ENCODE measurements around the gene SPTB.

The SPTB gene

GRCh38 chr14:64815257-64815656 is 64.5 kb downstream of the SPTB start:
- peak; percentile 96 for DNase-seq

- DNase-seq: peak; percentile 95
These were observed 67.3 kb downstream of the SPTB start for GRCh38 chr14:64812412-64812811.

DNA sequence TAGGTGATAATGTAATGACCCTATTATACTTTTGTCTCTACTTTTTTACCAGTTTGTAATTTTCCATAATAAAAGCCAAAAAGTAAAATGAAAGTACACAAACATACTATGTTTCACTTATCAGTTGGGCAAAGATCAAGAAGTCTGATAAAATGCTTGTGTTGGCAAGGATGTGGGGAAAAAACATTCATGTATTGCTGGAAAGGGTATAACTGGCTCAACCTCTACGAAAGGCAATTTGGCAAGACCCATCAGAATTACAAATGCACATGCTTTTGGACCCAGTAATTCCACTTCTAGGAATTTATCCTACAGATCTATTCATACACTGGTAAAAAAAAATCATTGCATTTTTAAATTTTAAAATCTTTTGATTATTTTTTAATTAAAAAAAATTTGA is 68.0 kb downstream of the SPTB start:
- no peak for DNase-seq

DNA sequence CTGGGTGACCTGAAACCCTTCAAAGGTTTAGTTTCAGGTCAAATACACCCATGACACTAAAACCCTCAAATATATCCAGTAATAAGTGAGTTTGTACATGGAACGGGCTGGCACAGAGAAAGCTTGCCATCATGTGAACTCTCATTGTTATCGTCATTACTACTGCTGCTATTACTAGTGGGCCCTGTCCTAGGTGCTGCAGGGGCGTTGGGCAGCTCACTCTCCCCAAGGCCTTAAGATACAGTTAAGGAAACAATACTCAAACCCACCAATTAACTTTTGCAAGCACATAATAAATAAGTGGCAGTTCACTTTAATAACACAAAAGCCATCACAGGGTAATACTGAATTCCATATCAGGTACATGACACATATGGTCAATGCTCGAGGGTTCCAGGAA is 71.3 kb downstream of the SPTB start:
- no peak for DNase-seq

GRCh38 chr14:64807551-64807950 is 72.2 kb downstream of the SPTB start:
- DNase-seq: peak; percentile 35

DNA sequence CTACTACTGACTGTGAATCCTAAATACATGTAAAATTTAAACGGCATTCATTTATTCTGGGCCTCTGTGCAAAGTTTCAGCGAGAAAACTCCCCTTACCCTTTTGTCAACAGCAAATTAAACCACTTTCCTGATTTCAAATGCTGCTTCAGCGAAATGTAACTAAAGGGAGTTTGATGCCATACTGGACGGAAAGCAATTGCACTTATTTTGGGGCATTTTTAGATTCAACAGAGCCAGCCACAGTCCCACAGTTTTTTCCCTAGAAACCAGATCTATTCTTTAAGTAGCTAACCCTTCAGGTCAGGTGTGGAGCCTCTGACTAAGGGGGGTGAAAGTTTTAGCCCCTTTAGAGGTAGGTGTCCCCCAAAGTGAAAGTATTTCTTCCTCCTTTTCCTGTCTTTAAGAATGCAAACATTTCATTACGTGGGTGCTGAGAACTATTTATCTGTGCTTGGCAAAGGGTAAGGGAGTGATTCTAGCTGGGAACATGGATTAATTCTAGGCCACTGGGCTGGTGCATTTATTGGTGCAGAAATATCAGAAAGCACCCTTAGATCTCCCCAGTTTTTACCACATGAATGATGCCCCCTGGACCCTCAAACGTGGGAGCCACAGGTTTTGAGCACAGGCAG is 72.7 kb downstream of the SPTB start:
- peak; percentile 39 for DNase-seq

DNA sequence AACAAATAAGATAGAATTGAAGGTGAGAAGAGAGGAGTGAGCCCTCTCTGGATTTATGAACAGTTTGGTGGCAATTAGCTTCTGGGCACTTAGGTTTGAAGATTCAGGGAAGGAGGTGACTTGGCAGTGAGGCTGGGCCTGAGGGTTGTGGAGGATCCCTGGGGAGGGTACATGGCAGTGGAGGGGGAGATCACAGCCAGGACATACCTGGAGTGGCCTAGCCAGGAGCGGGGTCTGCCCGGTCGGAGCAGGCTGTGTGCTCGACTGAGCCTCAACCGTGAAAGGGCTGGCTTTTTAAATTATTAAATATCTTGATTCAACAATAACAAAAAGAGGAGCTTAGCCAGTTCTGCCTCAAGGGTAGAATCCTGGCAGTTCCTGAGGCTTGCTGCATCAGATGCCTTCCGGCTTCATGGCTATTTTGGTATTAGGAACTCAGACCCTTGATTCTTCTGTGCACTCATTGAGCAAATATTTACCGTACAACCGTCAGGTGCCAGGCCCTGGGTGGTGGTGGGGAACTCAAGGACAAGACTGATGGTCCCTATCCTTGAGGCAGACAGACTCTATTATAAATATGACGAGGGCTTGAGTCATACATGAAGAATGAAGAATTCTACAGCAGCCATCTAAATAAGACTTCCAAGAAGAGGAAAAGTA is 73.4 kb downstream of the SPTB start:
- peak; percentile 96 for DNase-seq

DNA sequence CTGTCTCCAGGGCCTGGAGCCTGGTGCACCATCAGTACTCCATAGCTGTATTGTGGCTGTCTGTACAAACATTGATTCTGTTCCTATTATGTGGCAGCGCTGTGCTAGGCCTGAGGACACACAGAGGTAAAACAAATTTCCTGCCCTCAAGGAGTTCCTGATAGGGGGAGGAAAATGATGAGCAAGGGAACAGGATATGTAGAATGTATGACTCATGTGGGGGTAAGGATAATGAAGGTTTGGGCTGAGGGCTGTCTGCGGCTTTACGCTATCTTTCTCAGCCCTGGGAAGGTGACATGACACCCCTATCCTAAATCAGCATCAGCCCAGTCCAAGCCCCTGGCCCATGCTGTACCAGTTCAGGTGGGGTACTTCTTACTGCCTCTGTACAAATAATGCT is 74.1 kb downstream of the SPTB start:
- DNase-seq: peak; percentile 93

GRCh38 chr14:64804754-64805260 is 74.9 kb downstream of the SPTB start:
- DNase-seq: no peak

DNA sequence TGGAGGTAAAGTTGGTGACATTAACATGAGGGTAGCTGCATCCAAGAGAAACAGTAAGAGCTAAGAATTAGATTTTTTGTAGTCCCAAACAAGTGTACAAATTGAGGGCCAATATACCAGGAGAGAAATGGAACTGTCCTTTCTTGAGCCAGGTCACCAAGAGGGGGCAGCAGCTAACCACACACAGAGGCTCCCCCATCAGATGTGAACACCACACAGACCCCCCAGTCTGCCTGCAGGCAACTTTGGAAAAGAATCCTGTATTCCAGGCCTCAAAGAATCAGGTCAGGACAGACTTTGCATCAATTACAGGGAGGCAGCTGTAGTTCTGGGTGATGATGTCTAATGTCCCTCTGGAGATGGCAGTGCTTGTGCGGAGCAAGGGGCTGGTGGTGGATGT is 77.9 kb downstream of the SPTB start:
- peak; percentile 61 for DNase-seq

DNA sequence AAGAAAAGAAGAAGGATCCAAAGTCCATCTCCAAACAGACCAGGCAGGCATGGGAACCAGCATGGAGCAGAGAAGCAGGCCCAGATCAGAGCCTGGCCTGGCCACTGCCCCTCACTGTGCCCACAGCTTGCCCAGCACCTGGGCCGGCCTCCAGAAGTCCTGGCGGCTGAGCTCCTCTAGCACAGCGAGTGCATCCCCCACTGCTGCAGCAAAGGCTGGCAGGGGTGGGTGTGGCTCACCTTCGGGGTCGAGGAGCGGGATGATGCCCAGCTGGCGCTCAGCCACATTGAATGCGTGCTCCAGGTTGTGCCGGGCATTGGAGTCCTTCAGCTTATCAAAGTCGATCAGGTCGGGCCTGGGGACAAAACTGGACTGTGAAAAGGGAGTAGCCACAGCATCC is 78.7 kb downstream of the SPTB start:
- no peak for DNase-seq

DNA sequence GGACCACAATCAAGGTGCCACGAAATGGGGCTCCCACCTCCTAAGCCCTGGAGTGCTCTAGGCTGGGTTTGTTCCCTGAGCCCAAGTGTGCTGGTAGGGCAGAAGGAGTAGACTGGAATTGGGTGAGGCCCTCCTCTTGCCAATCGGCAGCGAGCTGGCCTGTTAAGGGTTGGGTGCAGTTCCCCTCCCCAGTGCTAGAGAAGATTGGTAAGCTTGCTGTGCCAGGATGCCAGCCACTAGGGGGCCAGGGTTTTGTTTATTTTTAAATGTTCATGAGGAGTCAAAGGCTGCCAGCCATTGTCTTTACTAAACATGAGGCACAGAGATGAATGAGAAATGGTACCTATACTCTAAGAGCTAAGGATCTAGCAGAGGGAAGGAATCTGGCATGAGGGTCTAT is 79.7 kb downstream of the SPTB start:
- DNase-seq: peak; percentile 58

DNA sequence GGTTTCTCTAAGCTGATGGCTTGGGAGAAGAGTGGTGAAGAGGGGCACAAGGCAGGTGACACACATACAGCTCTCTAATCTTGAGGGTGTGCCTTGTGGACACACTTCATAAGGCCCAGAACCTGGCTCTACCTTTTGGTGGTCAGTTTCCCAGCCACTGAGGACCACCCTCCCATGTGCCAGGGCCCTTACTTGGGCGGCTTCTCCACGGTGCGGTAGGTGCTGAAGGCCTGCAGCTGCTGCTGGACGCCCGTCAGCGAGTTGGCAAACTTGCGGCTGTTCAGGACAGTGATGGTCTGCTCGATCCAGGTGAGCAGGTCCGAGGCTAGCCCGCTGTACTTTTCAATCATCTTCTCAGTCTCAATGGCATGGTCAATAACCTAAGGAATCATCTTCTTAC is 80.2 kb downstream of the SPTB start:
- no peak for DNase-seq

- no peak for DNase-seq
These were observed 83.3 kb downstream of the SPTB start for GRCh38 chr14:64796369-64796768.

- DNase-seq: no peak
These were observed 83.8 kb downstream of the SPTB start for GRCh38 chr14:64795921-64796320.

- no peak for DNase-seq
These were observed 84.5 kb downstream of the SPTB start for GRCh38 chr14:64795211-64795610.

DNA sequence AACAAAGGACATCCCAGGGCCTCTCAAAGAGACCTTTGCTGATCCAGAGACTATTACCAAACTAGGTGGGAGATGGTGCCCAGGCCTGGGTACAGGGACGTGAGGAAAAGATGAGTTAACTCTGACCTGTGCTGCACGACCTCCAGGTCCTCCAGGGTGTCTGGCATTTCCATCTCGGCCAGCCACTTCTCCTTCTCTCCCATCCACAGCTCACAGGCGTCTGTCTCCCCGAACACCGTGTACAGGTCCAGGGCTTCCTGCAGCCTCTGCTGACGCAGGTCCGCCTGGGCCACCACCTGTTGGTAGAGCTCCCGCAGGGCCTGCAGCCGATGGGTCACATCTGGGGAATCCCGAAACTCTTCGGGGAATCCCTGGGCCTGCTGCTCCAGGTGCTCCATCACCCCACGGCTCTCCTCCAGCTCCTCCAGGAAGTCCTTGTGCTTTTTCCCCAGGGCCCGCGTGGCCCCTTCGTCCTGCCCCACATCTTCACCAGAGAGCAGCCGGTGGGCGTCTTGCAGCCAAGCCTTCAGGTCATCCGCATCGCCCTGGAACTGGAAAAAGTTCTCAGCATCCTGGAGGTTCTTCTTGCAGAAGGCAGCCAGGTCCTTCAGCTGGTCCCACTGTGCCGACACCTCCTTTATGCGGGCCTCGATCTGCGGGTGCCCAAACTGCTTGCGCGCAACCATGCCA is 86.7 kb downstream of the SPTB start:
- no peak for DNase-seq

GRCh38 chr14:64792231-64792630 is 87.5 kb downstream of the SPTB start:
- no peak for DNase-seq

DNA sequence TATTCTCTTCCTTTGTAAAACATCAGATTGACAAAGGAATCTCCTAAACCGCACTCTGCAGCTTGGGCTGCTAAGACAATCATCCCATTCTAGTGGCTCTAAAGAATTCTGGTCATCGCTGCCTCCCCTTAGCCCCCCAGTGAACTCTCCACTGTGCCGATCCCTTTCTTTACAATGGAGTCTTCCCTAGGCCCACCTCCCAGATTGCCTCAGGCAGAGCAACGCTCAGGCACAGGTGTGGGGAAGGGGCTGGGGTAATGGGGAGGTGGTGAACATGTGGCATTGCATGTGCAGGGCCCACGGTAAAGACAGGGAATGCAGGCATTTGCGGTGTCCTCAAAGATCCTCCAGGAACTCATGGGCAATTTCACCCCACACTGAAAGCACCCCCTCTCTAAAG is 89.2 kb downstream of the SPTB start:
- no peak for DNase-seq

GRCh38 chr14:64789696-64790095 is 90.0 kb downstream of the SPTB start:
- no peak for DNase-seq

DNA sequence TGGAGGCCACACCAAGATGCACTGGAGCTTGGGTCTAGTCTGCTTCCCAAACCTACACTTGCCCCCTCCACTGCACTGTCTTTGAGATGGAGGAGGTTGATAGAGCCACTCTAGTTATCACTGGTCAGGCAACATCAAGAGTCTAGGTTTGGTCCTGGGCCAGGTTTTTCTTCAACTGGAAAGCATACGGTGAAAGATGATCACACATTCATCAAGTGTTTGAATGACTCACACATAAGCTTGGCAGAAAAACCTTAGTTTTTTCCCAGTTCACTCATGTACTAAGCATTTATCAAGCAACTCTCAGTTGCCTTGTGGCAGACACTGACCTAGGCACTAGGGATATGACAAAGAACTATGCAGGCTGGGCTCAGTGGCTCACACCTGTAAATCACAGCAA is 91.0 kb downstream of the SPTB start:
- peak; percentile 82 for DNase-seq

GRCh38 chr14:64787619-64788018 is 92.1 kb downstream of the SPTB start:
- DNase-seq: no peak

DNA sequence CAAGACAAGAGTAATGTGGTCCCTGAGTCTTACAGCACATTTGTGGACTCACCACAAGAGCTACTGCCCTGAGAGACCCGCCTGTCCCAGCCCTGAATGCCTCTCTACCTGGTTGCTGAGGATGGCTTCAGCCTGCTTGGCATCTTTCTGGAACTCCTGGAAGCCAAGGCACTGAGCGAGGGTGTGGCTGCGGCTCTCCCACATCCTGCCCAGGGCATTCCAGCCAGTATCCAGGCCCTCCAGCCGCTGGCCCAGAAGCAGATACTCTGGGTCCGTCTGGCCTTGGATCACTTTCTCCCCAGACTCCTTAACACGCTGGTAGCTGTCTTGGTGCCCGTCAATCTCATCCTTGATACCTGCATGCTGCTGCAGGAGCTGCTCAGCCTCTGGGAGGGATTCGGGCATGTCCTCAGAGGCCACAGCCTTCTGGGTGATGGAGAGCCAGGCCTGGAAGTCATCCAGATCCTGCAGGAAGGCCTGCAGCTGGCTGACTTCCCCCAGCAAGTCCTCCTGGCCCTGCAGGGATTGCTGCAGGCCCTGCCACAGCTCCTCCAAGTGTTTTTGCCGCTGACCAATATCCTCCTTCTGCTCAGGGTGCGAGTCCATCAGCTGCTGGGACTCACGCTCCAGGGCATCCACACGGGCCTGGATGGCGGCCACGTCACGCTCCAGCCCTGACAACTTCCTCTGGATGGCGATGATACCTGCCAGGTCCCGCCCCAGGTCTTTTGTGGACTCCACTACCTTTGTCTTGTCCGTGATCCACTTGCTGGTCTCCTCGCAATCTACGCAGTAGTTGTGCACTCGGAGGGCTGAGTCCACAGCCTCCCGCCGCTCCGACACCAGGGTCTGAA is 93.2 kb downstream of the SPTB start:
- no peak for DNase-seq

All from DMS53 (cell line).